Jurkat, Clone E6-1 (cell line): ENCODE data around the gene SPDYE2B.
"Not testable (repeated sequence)": the region's sequence is repeated elsewhere in the genome, so short reads cannot be mapped to it uniquely, and the experiment has no call there.

Source experiments
- DNase-seq: peaks from one replicate; pipeline ENCODE4 v3.0.0-alpha.2; 2011; ENCODE audit warnings: low read depth, low spot score
- H3K4me3 ChIP-seq: 2 replicates; pipeline ENCODE4 v1.5.1; 2011; ENCODE audit warnings: mild to moderate bottlenecking, low read length, control low read depth, moderate library complexity

Gene SPDYE2B

GRCh38 chr7:102636956-102637355 lies 13.2 kb upstream of the SPDYE2B start:
- not testable (repeated sequence) for DNase-seq, H3K4me3 ChIP-seq

- DNase-seq: not testable (repeated sequence)
Observed at GRCh38 chr7:102638848-102639247, 11.3 kb upstream of the SPDYE2B start.

GRCh38 chr7:102642691-102643090 lies 7.4 kb upstream of the SPDYE2B start, which contains the start of gene UPK3BL1:
Gene UPK3BL1, minus strand, starts transcription at chr7:102642791. Its CDS starts 50 bp downstream, at chr7:102642741.
- not testable (repeated sequence) for H3K4me3 ChIP-seq, DNase-seq

More at GRCh38 chr7:102638848-102639247, 11.3 kb upstream of the SPDYE2B start:
- H3K4me3 ChIP-seq: not testable (repeated sequence)

- DNase-seq, H3K4me3 ChIP-seq: not testable (repeated sequence)
Observed at GRCh38 chr7:102643404-102643803, 6.7 kb upstream of the SPDYE2B start.

- DNase-seq, H3K4me3 ChIP-seq: not testable (repeated sequence)
Observed at GRCh38 chr7:102647813-102648212, 2.3 kb upstream of the SPDYE2B start.

- DNase-seq, H3K4me3 ChIP-seq: not testable (repeated sequence)
Observed at GRCh38 chr7:102664765-102665164, 14.6 kb downstream of the SPDYE2B start.

GRCh38 chr7:102666850-102667249 lies 16.7 kb downstream of the SPDYE2B start:
- not testable (repeated sequence) for DNase-seq, H3K4me3 ChIP-seq

GRCh38 chr7:102667523-102667922 lies 17.4 kb downstream of the SPDYE2B start:
- not testable (repeated sequence) for DNase-seq, H3K4me3 ChIP-seq

GRCh38 chr7:102671166-102671955 lies 21.2 kb downstream of the SPDYE2B start, which contains the start of gene POLR2J2:
Gene POLR2J2, minus strand, starts transcription at chr7:102671663. Its CDS starts 62 bp downstream, at chr7:102671601.
- not testable (repeated sequence) for DNase-seq, H3K4me3 ChIP-seq

- not testable (repeated sequence) for H3K4me3 ChIP-seq, DNase-seq
Observed at GRCh38 chr7:102671956-102672307, 21.8 kb downstream of the SPDYE2B start.

GRCh38 chr7:102673447-102674067 lies 23.4 kb downstream of the SPDYE2B start:
- not testable (repeated sequence) for H3K4me3 ChIP-seq, DNase-seq

GRCh38 chr7:102675545-102675944 lies 25.4 kb downstream of the SPDYE2B start:
- not testable (repeated sequence) for H3K4me3 ChIP-seq, DNase-seq

GRCh38 chr7:102680780-102681179 lies 30.7 kb downstream of the SPDYE2B start:
- DNase-seq, H3K4me3 ChIP-seq: not testable (repeated sequence)

- not testable (repeated sequence) for H3K4me3 ChIP-seq, DNase-seq
Observed at GRCh38 chr7:102682560-102682959, 32.4 kb downstream of the SPDYE2B start.

- not testable (repeated sequence) for DNase-seq, H3K4me3 ChIP-seq
Observed at GRCh38 chr7:102688299-102689036, 38.3 kb downstream of the SPDYE2B start.

- not testable (repeated sequence) for DNase-seq, H3K4me3 ChIP-seq
Observed at GRCh38 chr7:102689436-102690282, 39.5 kb downstream of the SPDYE2B start.

- H3K4me3 ChIP-seq, DNase-seq: not testable (repeated sequence)
Observed at GRCh38 chr7:102690602-102691001, 40.5 kb downstream of the SPDYE2B start.

- DNase-seq: not testable (repeated sequence)
Observed at GRCh38 chr7:102694008-102694407, 43.9 kb downstream of the SPDYE2B start.

More at GRCh38 chr7:102694008-102694407, 43.9 kb downstream of the SPDYE2B start:
- not testable (repeated sequence) for H3K4me3 ChIP-seq
